ENCODE data around the gene UBE2B. TPM values are rescaled to one million over a fixed set of nuclear protein-coding genes. Genes with fewer than 3 reads are reported as not detected.

Gene UBE2B
- total RNA-seq, 2 donors from 2014 or later = 54.5 to 62.0 TPM

- Mint-ChIP-seq H3K36me3 (ENCODE audit: low read depth) (peaks cover 25% of the 10 kb centered on the region), H3K27ac (no peak overlapping the region), H3K9me3 (no peaks in the 10 kb centered on the region), H3K27me3 (ENCODE audit: insufficient read depth) (no peaks in the 10 kb centered on the region), H3K4me3 (no peak overlapping the region), H3K4me1 (peaks cover 31% of the 10 kb centered on the region)
- Histone ChIP-seq H3K9me3 (ENCODE audit: control insufficient read depth, low read length) (no peaks in the 10 kb centered on the region), H3K9ac (ENCODE audit: extremely low read depth, low read length, poor library complexity, severe bottlenecking) (no peak overlapping the region), H3K27me3 (ENCODE audit: control insufficient read depth, insufficient read depth, low read length, poor library complexity, severe bottlenecking) (no peaks in the 10 kb centered on the region), H3K27ac (ENCODE audit: low read depth, low read length) (no peak overlapping the region), H3K4me3 (ENCODE audit: low read length) (no peak overlapping the region), H3K4me1 (ENCODE audit: control insufficient read depth, insufficient read depth, low read length) (peaks cover 7% of the 10 kb centered on the region), H3K36me3 (ENCODE audit: control insufficient read depth, insufficient read depth, low read length) (peaks cover 21% of the 10 kb centered on the region)
- TF ChIP-seq, protein P1, sequence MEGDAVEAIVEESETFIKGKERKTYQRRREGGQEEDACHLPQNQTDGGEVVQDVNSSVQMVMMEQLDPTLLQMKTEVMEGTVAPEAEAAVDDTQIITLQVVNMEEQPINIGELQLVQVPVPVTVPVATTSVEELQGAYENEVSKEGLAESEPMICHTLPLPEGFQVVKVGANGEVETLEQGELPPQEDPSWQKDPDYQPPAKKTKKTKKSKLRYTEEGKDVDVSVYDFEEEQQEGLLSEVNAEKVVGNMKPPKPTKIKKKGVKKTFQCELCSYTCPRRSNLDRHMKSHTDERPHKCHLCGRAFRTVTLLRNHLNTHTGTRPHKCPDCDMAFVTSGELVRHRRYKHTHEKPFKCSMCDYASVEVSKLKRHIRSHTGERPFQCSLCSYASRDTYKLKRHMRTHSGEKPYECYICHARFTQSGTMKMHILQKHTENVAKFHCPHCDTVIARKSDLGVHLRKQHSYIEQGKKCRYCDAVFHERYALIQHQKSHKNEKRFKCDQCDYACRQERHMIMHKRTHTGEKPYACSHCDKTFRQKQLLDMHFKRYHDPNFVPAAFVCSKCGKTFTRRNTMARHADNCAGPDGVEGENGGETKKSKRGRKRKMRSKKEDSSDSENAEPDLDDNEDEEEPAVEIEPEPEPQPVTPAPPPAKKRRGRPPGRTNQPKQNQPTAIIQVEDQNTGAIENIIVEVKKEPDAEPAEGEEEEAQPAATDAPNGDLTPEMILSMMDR (conservative IDR thresholded peaks at IDR 0.05) = no peak
- no peak for DNase-seq
- WGBS, 2 experiments (ENCODE audit: insufficient coverage in 1 of 2, insufficient read length in 1 of 2) = 88 to 93% methylated on average over 5 to 6 of the region's 6 CpGs
These were observed 38.0 kb downstream of the UBE2B start for GRCh38 chr5:134409321-134409720.

DNA sequence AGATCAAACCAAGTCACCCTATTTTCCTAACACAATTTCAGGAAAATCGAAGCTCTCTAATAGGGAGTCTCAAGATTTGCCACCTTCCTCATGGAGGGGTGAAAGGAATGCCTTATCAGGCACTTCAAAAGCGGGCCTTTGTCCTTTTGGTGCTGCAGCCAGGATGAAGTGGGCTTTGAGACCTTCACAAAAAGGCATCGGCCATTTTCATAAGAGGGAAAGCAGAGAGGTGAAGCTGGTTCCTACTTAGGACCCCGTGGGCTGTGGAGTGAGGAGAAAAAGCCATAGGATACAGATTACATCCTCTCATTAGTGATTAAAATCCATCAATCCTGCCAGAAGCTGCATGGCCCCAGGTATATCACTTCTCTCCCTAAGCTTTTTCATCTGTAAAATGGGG, 39.5 kb downstream of the UBE2B start:
- Histone ChIP-seq H3K4me3 (ENCODE audit: low read length) (peak overlapping the region; percentile 97), H3K9ac (ENCODE audit: extremely low read depth, low read length, poor library complexity, severe bottlenecking) (peak overlapping the region; percentile 65), H3K36me3 (ENCODE audit: control insufficient read depth, insufficient read depth, low read length) (peaks cover 17% of the 10 kb centered on the region), H3K9me3 (ENCODE audit: control insufficient read depth, low read length) (no peaks in the 10 kb centered on the region), H3K27ac (ENCODE audit: low read depth, low read length) (no peak overlapping the region), H3K4me1 (ENCODE audit: control insufficient read depth, insufficient read depth, low read length) (peaks cover 7% of the 10 kb centered on the region), H3K27me3 (ENCODE audit: control insufficient read depth, insufficient read depth, low read length, poor library complexity, severe bottlenecking) (no peaks in the 10 kb centered on the region)
- DNase-seq = no peak
- Mint-ChIP-seq H3K27ac (no peak overlapping the region), H3K36me3 (ENCODE audit: low read depth) (peaks cover 21% of the 10 kb centered on the region), H3K4me1 (peaks cover 33% of the 10 kb centered on the region), H3K27me3 (ENCODE audit: insufficient read depth) (no peaks in the 10 kb centered on the region), H3K4me3 (peak overlapping the region; percentile 92), H3K9me3 (no peaks in the 10 kb centered on the region)
- TF ChIP-seq, protein P1 (conservative IDR thresholded peaks at IDR 0.05) = no peak
- 64 to 65% methylated on average over 2 to 4 of the region's 4 CpGs for WGBS, 2 experiments (ENCODE audit: insufficient coverage in 1 of 2, insufficient read length in 1 of 2)

DNA sequence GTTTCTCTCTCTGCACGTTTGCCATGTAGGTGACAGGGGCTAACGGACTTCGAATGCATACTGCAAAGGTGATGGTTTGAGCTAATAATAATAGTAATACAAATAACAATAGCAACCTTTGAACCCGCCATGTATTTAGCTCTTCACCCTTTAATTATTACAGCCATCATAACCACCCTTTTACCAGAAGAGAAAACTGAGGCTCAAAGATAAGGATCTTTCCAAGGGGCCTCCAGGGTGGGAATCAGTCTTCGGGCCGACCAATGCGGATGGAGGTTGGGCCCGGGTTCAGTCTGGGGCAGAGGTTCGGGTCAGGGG, 39.8 kb downstream of the UBE2B start:
- Histone ChIP-seq H3K4me3 (ENCODE audit: low read length) (peak overlapping the region; percentile 97), H3K27ac (ENCODE audit: low read depth, low read length) (no peak overlapping the region), H3K4me1 (ENCODE audit: control insufficient read depth, insufficient read depth, low read length) (peaks cover 7% of the 10 kb centered on the region), H3K9ac (ENCODE audit: extremely low read depth, low read length, poor library complexity, severe bottlenecking) (peak overlapping the region; percentile 65), H3K36me3 (ENCODE audit: control insufficient read depth, insufficient read depth, low read length) (peaks cover 13% of the 10 kb centered on the region), H3K9me3 (ENCODE audit: control insufficient read depth, low read length) (no peaks in the 10 kb centered on the region), H3K27me3 (ENCODE audit: control insufficient read depth, insufficient read depth, low read length, poor library complexity, severe bottlenecking) (no peaks in the 10 kb centered on the region)
- 4 to 17% methylated on average over 5 to 9 of the region's 9 CpGs for WGBS, 2 experiments (ENCODE audit: insufficient coverage in 1 of 2, insufficient read length in 1 of 2)
- no peak for DNase-seq
- Mint-ChIP-seq H3K9me3 (no peaks in the 10 kb centered on the region), H3K27ac (peak overlapping the region; percentile 86), H3K4me3 (peak overlapping the region; percentile 92), H3K36me3 (ENCODE audit: low read depth) (peaks cover 18% of the 10 kb centered on the region), H3K27me3 (ENCODE audit: insufficient read depth) (no peaks in the 10 kb centered on the region), H3K4me1 (peaks cover 34% of the 10 kb centered on the region)
- TF ChIP-seq, protein P1 (conservative IDR thresholded peaks at IDR 0.05) = no peak
